ENCODE results near the gene PLXNA1.

The PLXNA1 gene

GRCh38 chr3:127016461-127016860 is 33.5 kb downstream of the PLXNA1 start:
- FAIRE-seq (no peak), DNase-seq (ENCODE audit: insufficient read length) (no peak)
- no peak for TF ChIP-seq TAF1 (IDR thresholded peaks at IDR 0.05; ENCODE audit: borderline replicate concordance, low read depth, low read length)
- TF ChIP-seq POLR2AphosphoS5 (IDR thresholded peaks at IDR 0.05; ENCODE audit: low read depth, low read length), result no peak
- TF ChIP-seq POLR2A (IDR thresholded peaks at IDR 0.05; ENCODE audit: low read depth, low read length), result no peak

DNA sequence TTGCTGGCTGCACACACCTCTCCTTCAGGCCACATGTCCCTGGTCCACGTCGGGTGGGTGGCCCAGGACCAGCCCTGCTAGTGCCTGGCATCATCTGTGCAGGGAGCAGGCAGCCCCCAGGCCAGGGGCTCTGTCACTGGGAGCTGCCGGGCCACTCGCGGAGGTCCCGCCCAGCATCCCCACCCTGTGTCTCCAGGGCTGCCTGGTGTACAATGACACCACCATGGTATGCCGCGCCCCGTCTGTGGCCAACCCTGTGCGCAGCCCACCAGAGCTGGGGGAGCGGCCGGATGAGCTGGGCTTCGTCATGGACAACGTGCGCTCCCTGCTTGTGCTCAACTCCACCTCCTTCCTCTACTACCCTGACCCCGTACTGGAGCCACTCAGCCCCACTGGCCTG is 34.3 kb downstream of the PLXNA1 start:
- TF ChIP-seq POLR2A (IDR thresholded peaks at IDR 0.05; ENCODE audit: low read depth, low read length) (no peak), POLR2AphosphoS5 (IDR thresholded peaks at IDR 0.05; ENCODE audit: low read depth, low read length) (no peak), TAF1 (IDR thresholded peaks at IDR 0.05; ENCODE audit: borderline replicate concordance, low read depth, low read length) (no peak)
- DNase-seq (ENCODE audit: insufficient read length) (no peak), FAIRE-seq (no peak)

GRCh38 chr3:127017781-127018180 is 34.9 kb downstream of the PLXNA1 start:
- no peak for FAIRE-seq
- TF ChIP-seq POLR2A (IDR thresholded peaks at IDR 0.05; ENCODE audit: low read depth, low read length), result no peak
- TF ChIP-seq TAF1 (IDR thresholded peaks at IDR 0.05; ENCODE audit: borderline replicate concordance, low read depth, low read length), result no peak
- TF ChIP-seq POLR2AphosphoS5 (IDR thresholded peaks at IDR 0.05; ENCODE audit: low read depth, low read length), result no peak

GRCh38 chr3:127018306-127018828 is 35.5 kb downstream of the PLXNA1 start:
- TF ChIP-seq POLR2A (IDR thresholded peaks at IDR 0.05; ENCODE audit: low read depth, low read length) (no peak), POLR2AphosphoS5 (IDR thresholded peaks at IDR 0.05; ENCODE audit: low read depth, low read length) (no peak), TAF1 (IDR thresholded peaks at IDR 0.05; ENCODE audit: borderline replicate concordance, low read depth, low read length) (no peak)
- no peak for DNase-seq (ENCODE audit: insufficient read length)
- no peak for FAIRE-seq

More at GRCh38 chr3:127017781-127018180, 34.9 kb downstream of the PLXNA1 start:
- DNase-seq (ENCODE audit: insufficient read length), result no peak

- DNase-seq (ENCODE audit: insufficient read length), result no peak
- TF ChIP-seq POLR2AphosphoS5 (IDR thresholded peaks at IDR 0.05; ENCODE audit: low read depth, low read length) (no peak), TAF1 (IDR thresholded peaks at IDR 0.05; ENCODE audit: borderline replicate concordance, low read depth, low read length) (no peak), POLR2A (IDR thresholded peaks at IDR 0.05; ENCODE audit: low read depth, low read length) (no peak)
- FAIRE-seq, result no peak
Measured at GRCh38 chr3:127019449-127019848, 36.5 kb downstream of the PLXNA1 start.

GRCh38 chr3:127020543-127020942 is 37.6 kb downstream of the PLXNA1 start:
- no peak for TF ChIP-seq TAF1 (IDR thresholded peaks at IDR 0.05; ENCODE audit: borderline replicate concordance, low read depth, low read length)
- TF ChIP-seq POLR2AphosphoS5 (IDR thresholded peaks at IDR 0.05; ENCODE audit: low read depth, low read length), result no peak
- no peak for TF ChIP-seq POLR2A (IDR thresholded peaks at IDR 0.05; ENCODE audit: low read depth, low read length)
- no peak for FAIRE-seq

GRCh38 chr3:127022849-127023248 is 39.9 kb downstream of the PLXNA1 start:
- no peak for DNase-seq (ENCODE audit: insufficient read length)
- FAIRE-seq, result no peak
- TF ChIP-seq POLR2AphosphoS5 (IDR thresholded peaks at IDR 0.05; ENCODE audit: low read depth, low read length), result no peak

More at GRCh38 chr3:127020543-127020942, 37.6 kb downstream of the PLXNA1 start:
- DNase-seq (ENCODE audit: insufficient read length), result no peak

- DNase-seq (ENCODE audit: insufficient read length) (no peak), FAIRE-seq (no peak)
- no peak for TF ChIP-seq TAF1 (IDR thresholded peaks at IDR 0.05; ENCODE audit: borderline replicate concordance, low read depth, low read length)
- no peak for TF ChIP-seq POLR2AphosphoS5 (IDR thresholded peaks at IDR 0.05; ENCODE audit: low read depth, low read length)
Measured at GRCh38 chr3:127025456-127025855, 42.5 kb downstream of the PLXNA1 start.

DNA sequence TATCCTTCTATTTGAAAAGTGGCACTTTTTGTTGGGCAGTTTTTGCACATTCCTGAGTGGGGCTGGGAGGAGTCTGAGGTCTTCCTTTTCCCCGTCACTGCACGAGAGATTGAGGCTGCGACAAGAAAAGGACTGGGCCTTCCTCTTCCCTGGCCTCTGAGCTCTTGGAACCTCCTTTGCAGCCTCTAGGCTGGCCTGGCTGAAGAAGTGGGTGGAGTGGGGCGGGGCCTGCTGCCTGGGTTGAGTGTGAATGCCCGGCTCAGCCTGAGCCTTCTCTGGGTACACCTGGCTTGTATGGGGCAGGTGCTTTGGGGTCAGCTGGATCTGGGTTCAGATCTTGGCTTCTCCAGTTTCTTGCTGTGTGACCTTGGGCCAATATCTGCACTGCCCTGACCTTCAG is 43.1 kb downstream of the PLXNA1 start:
- no peak for TF ChIP-seq POLR2A (IDR thresholded peaks at IDR 0.05; ENCODE audit: low read depth, low read length)
- TF ChIP-seq POLR2AphosphoS5 (IDR thresholded peaks at IDR 0.05; ENCODE audit: low read depth, low read length), result no peak
- no peak for TF ChIP-seq TAF1 (IDR thresholded peaks at IDR 0.05; ENCODE audit: borderline replicate concordance, low read depth, low read length)
- no peak for FAIRE-seq

GRCh38 chr3:127026661-127027060 is 43.7 kb downstream of the PLXNA1 start:
- DNase-seq (ENCODE audit: insufficient read length) (no peak), FAIRE-seq (no peak)
- no peak for TF ChIP-seq POLR2AphosphoS5 (IDR thresholded peaks at IDR 0.05; ENCODE audit: low read depth, low read length)
- TF ChIP-seq POLR2A (IDR thresholded peaks at IDR 0.05; ENCODE audit: low read depth, low read length), result no peak
- no peak for TF ChIP-seq TAF1 (IDR thresholded peaks at IDR 0.05; ENCODE audit: borderline replicate concordance, low read depth, low read length)

More for the DNA sequence above, 43.1 kb downstream of the PLXNA1 start:
- no peak for DNase-seq (ENCODE audit: insufficient read length)

DNA sequence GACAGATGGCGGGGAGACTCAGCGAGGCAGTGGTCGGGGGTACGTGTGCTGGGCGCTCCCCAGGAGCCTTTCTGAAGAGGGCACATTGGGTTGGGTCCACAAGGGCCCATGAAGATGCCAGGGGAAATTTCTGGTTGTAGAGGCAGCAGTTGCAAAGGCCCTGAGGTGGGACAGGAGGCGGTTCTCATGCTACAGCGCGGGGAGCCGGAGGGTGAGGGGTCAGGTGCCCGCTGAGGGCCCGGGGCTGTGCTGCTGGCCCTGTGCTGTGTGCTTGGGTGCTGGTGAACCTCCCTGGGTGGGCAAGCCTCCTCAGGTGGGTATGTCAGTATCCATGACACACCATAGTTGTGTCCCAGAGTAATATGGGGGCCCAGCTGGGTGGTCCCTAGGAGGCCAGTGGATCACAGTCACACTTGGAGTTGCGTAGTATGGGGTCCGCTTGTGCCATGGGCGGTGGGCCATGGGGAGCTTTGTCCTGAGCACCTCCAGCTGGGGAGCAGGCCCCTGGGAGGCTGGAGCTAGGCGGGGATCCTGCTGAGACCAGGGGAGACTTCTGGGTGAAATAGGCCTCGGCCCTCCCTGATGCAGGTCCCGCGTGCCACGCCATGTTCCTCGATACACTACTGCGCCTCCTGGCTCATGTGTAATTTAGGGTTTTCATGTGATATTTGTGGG is 44.3 kb downstream of the PLXNA1 start:
- DNase-seq (ENCODE audit: insufficient read length) (no peak), FAIRE-seq (no peak)
- TF ChIP-seq POLR2AphosphoS5 (IDR thresholded peaks at IDR 0.05; ENCODE audit: low read depth, low read length) (no peak), TAF1 (IDR thresholded peaks at IDR 0.05; ENCODE audit: borderline replicate concordance, low read depth, low read length) (no peak), POLR2A (IDR thresholded peaks at IDR 0.05; ENCODE audit: low read depth, low read length) (no peak)

DNA sequence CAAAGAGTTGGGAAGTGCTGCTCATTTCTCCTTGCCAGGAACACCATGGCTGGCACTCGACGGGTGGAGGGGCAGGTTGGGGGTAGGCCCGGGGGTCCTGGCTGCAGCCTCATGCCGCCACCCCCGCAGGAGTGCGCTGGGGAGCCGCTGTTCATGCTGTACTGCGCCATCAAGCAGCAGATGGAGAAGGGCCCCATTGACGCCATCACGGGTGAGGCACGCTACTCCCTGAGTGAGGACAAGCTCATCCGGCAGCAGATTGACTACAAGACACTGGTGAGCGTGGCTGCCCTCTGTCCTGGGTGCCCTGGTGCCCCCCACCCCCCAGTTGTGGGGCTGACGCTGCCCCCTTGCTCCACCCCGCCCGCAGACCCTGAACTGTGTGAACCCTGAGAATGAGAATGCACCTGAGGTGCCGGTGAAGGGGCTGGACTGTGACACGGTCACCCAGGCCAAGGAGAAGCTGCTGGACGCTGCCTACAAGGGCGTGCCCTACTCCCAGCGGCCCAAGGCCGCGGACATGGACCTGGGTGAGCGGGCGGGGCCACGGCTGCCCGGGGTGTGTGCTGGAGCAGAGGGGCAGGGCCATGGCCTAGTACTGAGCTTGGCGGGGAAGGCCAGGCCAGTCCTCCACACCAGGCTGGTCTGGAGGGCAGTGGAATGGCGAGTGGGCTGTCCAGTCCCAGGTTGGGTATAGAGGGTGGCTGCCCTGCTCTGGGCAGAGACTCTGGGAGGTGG is 45.1 kb downstream of the PLXNA1 start:
- FAIRE-seq, result no peak
- no peak for DNase-seq (ENCODE audit: insufficient read length)
- TF ChIP-seq TAF1 (IDR thresholded peaks at IDR 0.05; ENCODE audit: borderline replicate concordance, low read depth, low read length) (no peak), POLR2A (IDR thresholded peaks at IDR 0.05; ENCODE audit: low read depth, low read length) (no peak), POLR2AphosphoS5 (IDR thresholded peaks at IDR 0.05; ENCODE audit: low read depth, low read length) (no peak)
